ENCODE data around the gene PROSER3.

PROSER3 gene

DNA sequence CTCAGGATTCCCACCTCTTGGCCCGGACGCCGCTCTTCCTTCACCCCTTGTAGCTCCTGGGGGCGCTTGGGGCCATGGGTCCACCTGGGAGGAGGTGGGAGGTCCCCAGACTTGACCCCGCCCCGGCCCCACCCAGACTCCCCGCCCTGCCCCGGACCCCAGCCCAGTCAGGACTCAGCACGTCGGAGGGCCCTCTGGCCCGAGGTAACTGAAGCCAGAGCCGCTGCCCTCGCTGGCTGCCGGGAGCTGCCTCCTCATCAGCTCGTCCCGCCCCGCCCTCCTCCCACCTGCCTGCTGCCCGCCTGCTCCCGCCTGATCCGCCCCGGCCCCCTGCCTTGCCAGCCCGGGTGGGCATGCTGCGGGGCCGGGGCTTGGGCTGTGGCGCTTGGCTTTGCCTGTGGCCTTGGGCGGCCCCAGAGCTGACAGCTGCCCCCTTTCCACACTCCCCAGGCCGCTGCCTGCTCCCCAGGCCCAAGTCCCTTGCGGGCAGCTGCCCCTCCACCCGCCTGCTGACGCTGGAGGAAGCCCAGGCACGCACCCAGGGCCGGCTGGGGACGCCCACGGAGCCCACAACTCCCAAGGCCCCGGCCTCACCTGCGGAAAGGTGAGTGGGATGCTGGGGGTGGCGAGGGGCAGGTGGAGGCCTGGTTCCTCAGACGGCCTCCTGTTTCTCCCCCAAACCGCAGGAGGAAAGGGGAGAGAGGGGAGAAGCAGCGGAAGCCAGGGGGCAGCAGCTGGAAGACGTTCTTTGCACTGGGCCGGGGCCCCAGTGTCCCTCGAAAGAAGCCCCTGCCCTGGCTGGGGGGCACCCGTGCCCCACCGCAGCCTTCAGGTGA is 26.7 kb downstream of the PROSER3 start:
- TF ChIP-seq, protein P1, sequence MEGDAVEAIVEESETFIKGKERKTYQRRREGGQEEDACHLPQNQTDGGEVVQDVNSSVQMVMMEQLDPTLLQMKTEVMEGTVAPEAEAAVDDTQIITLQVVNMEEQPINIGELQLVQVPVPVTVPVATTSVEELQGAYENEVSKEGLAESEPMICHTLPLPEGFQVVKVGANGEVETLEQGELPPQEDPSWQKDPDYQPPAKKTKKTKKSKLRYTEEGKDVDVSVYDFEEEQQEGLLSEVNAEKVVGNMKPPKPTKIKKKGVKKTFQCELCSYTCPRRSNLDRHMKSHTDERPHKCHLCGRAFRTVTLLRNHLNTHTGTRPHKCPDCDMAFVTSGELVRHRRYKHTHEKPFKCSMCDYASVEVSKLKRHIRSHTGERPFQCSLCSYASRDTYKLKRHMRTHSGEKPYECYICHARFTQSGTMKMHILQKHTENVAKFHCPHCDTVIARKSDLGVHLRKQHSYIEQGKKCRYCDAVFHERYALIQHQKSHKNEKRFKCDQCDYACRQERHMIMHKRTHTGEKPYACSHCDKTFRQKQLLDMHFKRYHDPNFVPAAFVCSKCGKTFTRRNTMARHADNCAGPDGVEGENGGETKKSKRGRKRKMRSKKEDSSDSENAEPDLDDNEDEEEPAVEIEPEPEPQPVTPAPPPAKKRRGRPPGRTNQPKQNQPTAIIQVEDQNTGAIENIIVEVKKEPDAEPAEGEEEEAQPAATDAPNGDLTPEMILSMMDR (IDR thresholded peaks at IDR 0.05; ENCODE audit: low read depth, low read length), result no peak
- no peak overlapping the region for H3K4me3 ChIP-seq (ENCODE audit: low read depth, low read length)

DNA sequence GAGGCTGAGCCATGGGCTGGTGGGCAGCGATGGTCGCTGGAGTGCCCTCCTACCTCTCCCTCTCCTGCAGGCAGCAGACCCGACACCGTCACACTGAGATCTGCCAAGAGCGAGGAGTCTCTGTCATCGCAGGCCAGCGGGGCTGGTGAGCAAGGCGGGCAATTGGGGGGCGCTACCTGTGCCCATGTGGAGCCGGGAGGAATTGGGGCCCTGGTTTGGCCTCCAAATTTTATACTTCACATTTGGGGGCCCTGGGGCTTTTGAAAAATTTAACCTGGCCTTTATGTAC is 27.3 kb downstream of the PROSER3 start:
- no peak overlapping the region for H3K4me3 ChIP-seq (ENCODE audit: low read depth, low read length)
- TF ChIP-seq, protein P1 (IDR thresholded peaks at IDR 0.05; ENCODE audit: low read depth, low read length), result no peak

DNA sequence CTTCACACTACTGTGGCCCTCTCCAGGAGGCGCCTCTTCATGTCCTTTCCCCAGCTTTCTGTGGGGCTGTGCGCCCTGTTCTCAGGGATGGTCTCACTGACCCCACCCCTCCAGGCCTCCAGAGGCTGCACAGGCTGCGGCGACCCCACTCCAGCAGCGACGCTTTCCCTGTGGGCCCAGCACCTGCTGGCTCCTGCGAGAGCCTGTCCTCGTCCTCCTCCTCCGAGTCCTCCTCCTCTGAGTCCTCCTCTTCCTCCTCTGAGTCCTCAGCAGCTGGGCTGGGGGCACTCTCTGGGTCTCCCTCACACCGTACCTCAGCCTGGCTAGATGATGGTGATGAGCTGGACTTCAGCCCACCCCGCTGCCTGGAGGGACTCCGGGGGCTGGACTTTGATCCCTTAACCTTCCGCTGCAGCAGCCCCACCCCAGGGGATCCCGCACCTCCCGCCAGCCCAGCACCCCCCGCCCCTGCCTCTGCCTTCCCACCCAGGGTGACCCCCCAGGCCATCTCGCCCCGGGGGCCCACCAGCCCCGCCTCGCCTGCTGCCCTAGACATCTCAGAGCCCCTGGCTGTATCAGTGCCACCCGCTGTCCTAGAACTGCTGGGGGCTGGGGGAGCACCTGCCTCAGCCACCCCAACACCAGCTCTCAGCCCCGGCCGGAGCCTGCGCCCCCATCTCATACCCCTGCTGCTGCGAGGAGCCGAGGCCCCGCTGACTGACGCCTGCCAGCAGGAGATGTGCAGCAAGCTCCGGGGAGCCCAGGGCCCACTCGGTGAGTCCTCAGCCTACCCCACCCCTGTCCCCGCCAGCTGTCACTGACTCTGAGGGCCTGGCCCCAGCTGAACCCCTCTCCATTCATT is 28.6 kb downstream of the PROSER3 start:
- H3K4me3 ChIP-seq (ENCODE audit: low read depth, low read length), result no peak overlapping the region
- TF ChIP-seq, protein P1 (IDR thresholded peaks at IDR 0.05; ENCODE audit: low read depth, low read length), result no peak

DNA sequence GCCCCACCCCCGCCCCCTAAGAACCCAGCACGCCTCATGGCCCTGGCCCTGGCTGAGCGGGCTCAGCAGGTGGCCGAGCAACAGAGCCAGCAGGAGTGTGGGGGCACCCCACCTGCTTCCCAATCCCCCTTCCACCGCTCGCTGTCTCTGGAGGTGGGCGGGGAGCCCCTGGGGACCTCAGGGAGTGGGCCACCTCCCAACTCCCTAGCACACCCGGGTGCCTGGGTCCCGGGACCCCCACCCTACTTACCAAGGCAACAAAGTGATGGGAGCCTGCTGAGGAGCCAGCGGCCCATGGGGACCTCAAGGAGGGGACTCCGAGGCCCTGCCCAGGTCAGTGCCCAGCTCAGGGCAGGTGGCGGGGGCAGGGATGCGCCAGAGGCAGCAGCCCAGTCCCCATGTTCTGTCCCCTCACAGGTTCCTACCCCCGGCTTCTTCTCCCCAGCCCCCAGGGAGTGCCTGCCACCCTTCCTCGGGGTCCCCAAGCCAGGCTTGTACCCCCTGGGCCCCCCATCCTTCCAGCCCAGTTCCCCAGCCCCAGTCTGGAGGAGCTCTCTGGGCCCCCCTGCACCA is 29.3 kb downstream of the PROSER3 start:
- TF ChIP-seq, protein P1 (IDR thresholded peaks at IDR 0.05; ENCODE audit: low read depth, low read length), result no peak
- no peak overlapping the region for H3K4me3 ChIP-seq (ENCODE audit: low read depth, low read length)

DNA sequence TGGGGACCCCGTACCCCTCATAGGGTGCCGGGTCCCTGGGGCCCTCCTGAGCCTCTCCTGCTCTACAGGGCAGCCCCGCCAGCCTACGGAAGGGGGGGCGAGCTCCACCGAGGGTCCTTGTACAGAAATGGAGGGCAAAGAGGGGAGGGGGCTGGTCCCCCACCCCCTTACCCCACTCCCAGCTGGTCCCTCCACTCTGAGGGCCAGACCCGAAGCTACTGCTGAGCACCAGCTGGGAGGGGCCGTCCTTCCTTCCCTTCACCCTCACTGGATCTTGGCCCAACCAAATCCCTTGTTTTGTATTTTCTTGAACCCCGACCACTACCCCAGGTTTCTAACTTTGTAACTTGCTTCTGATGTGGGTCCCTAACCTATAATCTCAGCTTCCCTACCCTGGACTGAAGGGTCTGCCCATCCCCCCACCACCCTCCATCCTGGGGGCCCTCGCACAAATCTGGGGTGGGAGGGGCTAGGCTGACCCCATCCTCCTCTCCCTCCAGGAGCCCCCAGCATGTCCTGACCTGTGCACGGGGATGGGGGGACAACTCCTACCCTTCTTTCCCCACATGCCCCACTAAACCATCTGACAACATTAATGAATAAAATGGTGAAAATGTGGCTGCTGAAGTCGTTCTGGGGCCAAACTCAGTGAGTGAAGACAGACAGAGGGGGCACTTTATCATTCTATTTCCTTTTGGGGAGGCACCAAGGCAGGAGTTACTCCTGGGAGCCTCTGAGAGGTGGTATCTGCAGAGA is 30.4 kb downstream of the PROSER3 start:
- no peak overlapping the region for H3K4me3 ChIP-seq (ENCODE audit: low read depth, low read length)
- TF ChIP-seq, protein P1 (IDR thresholded peaks at IDR 0.05; ENCODE audit: low read depth, low read length), result no peak

DNA sequence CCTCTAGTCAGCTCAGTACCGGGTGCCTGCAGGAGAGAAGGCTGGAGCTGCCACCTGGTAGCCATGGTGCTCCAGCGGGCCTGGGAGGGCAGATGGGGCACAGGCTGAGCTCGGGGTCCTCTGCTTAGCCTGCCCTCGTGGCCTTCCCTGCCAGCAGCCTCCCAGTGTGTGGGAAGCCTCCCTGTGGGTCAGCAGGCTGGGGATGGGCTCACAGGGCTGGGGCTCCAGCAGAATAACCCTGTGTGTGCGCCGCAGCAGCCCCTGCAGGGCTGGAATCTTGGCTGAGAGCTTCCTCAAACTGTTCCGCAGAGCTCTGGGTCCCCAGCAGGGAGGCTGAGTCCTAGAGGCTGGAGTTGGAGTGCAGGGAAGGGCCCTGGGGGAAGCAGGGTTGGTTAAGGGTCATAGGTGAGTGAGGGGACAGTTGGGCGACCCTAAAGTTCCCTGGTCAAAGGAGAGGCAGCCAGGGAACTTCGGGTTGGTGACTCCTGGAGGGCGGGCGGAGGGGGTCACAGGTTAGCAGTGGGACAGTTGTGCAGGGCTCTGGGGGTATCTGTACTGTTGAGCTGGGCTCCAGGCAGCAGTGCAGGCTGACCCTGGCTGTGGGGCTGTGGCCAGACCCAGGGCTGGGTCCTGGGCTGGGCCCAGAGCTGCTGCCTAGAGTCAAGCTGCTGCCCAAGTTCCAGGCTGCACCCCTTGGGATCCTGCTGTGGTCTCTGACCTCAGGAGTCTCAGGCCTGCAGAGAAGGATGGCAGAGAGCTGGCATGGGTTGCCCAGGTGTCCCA is 31.4 kb downstream of the PROSER3 start:
- TF ChIP-seq, protein P1 (IDR thresholded peaks at IDR 0.05; ENCODE audit: low read depth, low read length), result no peak
- H3K4me3 ChIP-seq (ENCODE audit: low read depth, low read length), result no peak overlapping the region

Data from WI38 (cell line).